HFF-Myc (cell line): ENCODE data around the gene RARRES1.

Experiments
- DNase-seq: peaks from one replicate; pipeline ENCODE4 v3.0.0-alpha.2; 2011; ENCODE audit warnings: low read depth; ENCODE audit errors: extremely low read depth
- H3K4me3 ChIP-seq: replicated peaks from 2 replicates; pipeline ENCODE4 v1.5.1; 2011; ENCODE audit warnings: low read depth, mild to moderate bottlenecking, control low read depth, low read length
- CTCF ChIP-seq: IDR thresholded peaks from 2 replicates; pipeline ENCODE4 v1.5.1; 2012; ENCODE audit warnings: mild to moderate bottlenecking, low read depth, low read length, control low read depth; ENCODE audit errors: missing control alignments

RARRES1 gene

GRCh38 chr3:158770741-158771350 is 38.6 kb upstream of the RARRES1 start:
- DNase-seq: no peak
- no peak for TF ChIP-seq CTCF
- H3K4me3 ChIP-seq: no peak overlapping the region

GRCh38 chr3:158769952-158770740 is 37.9 kb upstream of the RARRES1 start:
- DNase-seq: no peak
- no peak overlapping the region for H3K4me3 ChIP-seq
- TF ChIP-seq CTCF: no peak

- no peak for DNase-seq
- no peak for TF ChIP-seq CTCF
- no peak overlapping the region for H3K4me3 ChIP-seq
Measured at GRCh38 chr3:158769549-158769948, 37.3 kb upstream of the RARRES1 start.

- no peak for TF ChIP-seq CTCF
- DNase-seq: peak; percentile 90
- peak overlapping the region; percentile 9; the same call in 1 of the 2 replicates for H3K4me3 ChIP-seq
Measured at GRCh38 chr3:158768881-158769543, 36.8 kb upstream of the RARRES1 start.

- peak overlapping the region; percentile 9; the same call in 1 of the 2 replicates for H3K4me3 ChIP-seq
- no peak for TF ChIP-seq CTCF
- no peak for DNase-seq
Measured at GRCh38 chr3:158768361-158768787, 36.1 kb upstream of the RARRES1 start.

GRCh38 chr3:158766364-158766763 is 34.1 kb upstream of the RARRES1 start:
- TF ChIP-seq CTCF: no peak
- H3K4me3 ChIP-seq: no peak overlapping the region
- no peak for DNase-seq
